Stimulated activated CD4-positive, alpha-beta T cell treated with anti-CD3 and anti-CD28 coated beads, Interleukin-2, amount 100 ng/mL, for 24 hours (primary cell): Measurements from ENCODE around the gene SORBS1.
"Not testable (repeated sequence)": the region's sequence is repeated elsewhere in the genome, so short reads cannot be mapped to it uniquely, and the experiment has no call there.

Experiments
- DNase-seq, 2 donors: peaks; one replicate each; pipeline ENCODE4 v3.0.0-alpha.2; 2020

Gene SORBS1

GRCh38 chr10:95480102-95480900 lies 80.9 kb downstream of the SORBS1 start:
- no peak for DNase-seq

- DNase-seq: no peak
Measured at GRCh38 chr10:95478935-95479334, 82.2 kb downstream of the SORBS1 start.

DNA sequence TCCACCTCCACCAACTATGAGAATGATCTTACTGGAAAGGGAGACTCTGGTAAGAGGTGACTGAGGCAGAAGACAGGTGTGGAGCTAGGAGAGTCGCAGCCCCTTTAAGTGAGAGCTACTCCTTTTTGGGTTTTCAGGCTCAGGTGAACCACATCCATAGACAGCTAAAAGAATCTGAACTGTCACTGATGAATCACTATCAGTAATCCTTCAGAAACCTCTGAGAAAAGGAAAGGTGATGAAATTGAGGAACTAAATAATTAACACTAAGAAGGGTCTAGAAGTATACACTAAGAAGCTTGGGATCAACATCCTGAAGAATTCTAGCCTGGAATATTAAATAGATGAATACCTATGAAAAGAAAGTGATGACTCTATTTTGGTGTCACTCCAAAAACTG lies 83.0 kb downstream of the SORBS1 start:
- DNase-seq: no peak

DNA sequence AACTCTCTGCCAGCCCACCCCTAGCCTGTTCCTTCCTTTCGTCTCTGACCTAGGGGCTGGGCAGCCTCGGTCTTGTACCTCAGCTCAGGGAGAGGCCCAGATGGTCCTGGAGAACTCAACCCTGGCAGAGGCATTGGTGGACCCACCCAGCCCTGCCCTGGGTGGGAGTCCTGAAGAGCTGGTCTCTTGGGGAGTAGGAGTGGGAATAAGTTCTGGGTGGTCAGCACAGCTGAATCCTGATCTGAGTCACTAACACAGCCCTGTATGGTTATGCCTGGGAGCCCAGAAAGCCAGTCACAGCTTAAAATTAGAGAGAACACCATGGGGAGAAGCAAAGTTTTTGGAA lies 84.0 kb downstream of the SORBS1 start:
- no peak for DNase-seq

GRCh38 chr10:95476469-95477174 lies 84.5 kb downstream of the SORBS1 start:
- DNase-seq: no peak

GRCh38 chr10:95475827-95476468 lies 85.2 kb downstream of the SORBS1 start:
- no peak for DNase-seq

DNA sequence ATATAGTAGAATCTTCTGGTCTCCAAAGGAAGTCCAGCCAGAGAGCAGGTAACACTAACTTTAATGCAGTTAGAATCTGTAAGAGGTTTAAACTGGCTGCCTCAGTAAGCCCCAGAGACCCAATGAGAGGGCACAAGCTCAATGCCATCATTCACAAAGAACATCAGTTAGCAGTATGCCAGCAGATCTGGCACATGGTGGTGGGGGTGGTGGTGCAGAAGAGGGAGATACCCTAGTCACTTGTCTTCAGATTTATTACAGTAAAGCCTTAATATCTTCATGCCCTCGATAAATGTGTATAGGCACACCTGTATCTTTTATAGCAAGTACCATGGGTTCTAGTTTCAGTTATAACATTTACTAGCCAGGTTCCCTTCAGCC lies 86.2 kb downstream of the SORBS1 start:
- DNase-seq: no peak

GRCh38 chr10:95474228-95475002 lies 86.8 kb downstream of the SORBS1 start:
- DNase-seq: no peak

GRCh38 chr10:95472304-95473088 lies 88.7 kb downstream of the SORBS1 start:
- no peak for DNase-seq

GRCh38 chr10:95469676-95470075 lies 91.5 kb downstream of the SORBS1 start:
- DNase-seq: no peak

DNA sequence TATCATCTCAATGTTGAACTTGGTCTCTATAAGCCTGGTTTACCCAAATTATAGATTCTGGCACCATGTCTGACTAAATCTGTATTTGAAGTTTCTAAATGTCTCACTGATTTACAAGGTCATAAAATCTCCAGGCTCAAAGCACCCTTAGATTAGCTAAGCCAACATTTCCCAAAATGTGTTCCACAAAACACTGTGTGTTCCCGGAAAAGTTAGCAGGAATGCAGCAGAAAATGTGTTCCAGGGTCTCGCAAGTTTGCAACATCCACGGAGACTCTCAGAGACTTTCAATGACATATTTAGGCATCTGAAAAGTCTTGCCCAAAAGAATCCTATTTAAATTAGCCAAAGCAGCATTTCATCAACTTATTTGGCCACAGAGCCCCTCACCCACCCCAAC lies 91.9 kb downstream of the SORBS1 start:
- DNase-seq: no peak

DNA sequence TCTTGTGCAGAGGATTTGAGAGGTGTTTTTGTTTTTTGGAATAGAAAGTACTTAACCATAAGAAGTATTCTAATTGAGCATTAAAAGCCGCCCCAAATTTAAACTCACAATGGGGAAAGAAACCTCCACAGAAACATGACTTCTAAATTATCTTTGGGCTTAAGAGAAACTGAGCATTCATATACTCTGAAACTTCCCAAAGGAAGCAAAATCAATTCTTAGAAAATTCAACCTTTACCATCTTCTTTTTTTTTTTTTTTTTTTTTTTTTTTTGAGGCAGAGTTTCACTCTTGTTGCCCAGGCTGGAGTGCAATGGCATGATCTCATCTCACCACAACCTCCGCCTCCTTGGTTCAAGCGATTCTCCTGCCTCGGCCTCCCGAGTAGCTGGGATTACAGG lies 93.5 kb downstream of the SORBS1 start:
- not testable (repeated sequence) for DNase-seq

DNA sequence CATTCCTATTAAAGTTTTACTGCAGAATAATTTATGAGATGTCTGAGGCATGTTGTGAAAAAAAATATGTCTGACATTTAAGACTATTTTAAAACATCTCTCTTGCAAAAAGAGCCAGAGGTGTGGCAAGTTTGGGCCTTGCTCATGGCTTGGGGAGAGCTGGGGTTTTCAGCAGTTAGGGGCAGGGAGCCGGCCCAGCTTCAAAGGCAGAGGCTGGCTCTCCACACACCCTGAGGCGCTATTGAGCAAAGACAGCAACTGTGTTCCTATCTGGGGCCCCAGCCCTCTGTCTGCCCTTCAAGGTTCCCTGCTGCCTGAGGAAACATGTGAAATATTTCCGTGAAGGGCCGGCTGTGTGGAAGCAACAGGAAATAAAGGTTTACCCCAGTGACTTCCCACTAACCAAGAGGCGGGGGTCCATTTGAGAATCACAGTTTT lies 94.0 kb downstream of the SORBS1 start:
- no peak for DNase-seq

DNA sequence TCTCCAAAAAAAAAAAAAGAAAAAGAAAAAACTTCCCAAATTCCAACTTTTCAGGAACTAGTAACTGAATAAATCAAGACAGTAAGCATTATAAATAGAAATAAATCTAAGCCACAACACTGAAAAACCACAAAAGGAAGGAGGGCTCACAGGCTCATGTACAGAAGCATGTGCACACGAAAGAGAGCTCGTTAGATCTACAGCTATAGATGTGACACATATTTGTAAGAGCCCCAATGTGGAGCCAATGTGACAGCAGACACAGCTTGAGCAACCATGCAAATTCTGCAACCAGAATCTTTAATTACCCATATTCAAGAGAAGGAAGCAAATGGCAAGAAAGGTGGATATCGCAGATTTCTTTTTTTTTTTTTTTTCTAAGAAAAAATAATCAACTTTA lies 94.7 kb downstream of the SORBS1 start:
- DNase-seq: no peak

DNA sequence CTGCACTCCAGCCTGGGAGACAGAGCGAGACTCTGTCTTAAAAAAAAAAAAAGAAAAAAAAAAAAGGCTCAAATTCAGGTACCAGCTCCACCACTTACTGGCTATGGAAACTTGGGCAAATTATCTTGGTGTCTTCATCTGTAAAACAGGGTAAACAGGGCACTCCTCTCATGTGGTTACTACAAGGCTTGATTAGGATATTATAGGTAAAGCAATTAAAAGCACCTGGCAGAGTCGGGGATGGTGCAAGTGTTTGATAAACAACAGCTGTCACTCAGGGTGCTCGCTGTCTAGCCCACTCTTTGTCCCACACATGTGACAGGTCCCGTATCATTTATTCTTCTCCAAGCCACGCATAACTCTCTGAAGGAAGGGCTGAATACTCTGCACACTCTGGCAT lies 96.9 kb downstream of the SORBS1 start:
- DNase-seq: no peak

DNA sequence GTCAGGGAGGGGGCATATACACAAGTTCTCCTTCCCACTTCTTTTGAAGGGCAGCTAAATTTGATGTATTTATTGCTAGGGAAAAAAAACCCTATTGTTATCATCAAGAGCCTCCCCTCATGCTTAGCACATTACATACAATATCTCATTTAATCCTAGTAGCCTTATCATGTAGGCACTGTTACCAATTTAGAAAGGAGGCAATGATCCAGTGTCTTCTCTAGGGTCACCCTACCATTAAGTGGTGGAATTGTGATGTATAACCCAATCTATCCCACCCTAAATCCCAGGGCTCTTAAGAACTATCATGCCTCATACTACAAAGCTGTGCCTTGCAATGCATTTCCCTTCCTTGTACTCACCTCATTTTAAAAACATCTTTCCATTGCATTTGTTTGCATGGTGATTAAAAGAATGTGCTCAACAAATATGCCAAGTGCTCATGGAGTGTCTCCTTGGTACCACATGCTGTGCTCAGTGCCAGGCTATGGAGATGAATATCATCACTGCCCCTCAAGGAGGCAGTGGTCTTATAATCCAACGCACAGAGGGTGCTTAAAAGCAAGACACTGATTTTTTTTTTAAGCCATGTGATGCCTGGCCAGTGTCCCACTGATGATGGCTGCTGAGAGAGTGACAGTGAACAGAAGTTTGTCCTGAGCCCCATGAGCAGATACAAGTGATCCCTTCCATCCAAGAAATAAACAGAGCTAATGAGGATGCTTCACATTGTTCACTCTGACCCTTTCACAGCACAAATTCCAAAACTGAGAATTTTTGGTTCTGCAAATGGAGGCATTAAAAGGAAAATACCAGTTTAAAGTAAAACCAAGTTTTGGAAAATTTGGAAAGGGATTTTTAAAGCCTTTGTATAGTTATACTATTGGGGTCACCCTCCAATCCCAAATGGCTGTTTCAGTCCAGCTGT lies 98.2 kb downstream of the SORBS1 start:
- no peak for DNase-seq

DNA sequence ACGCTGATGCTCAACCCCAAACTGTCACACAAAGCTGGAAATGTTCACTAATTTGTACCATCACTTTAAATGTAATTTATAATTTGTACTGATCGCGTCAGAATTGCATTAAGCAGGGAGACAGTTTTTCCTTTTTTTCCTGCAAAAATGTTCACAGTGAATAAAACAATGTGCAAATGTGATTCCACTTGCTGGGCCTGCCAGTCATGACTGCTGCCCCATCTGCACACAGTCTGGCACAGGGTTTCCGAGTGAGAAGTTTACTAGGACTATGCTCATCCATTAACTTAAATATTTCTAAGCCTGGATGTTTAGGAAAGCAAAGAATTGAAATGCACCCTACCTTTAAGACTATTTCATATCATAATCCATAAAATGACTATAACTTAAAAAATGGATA lies 99.6 kb downstream of the SORBS1 start:
- DNase-seq: no peak

DNA sequence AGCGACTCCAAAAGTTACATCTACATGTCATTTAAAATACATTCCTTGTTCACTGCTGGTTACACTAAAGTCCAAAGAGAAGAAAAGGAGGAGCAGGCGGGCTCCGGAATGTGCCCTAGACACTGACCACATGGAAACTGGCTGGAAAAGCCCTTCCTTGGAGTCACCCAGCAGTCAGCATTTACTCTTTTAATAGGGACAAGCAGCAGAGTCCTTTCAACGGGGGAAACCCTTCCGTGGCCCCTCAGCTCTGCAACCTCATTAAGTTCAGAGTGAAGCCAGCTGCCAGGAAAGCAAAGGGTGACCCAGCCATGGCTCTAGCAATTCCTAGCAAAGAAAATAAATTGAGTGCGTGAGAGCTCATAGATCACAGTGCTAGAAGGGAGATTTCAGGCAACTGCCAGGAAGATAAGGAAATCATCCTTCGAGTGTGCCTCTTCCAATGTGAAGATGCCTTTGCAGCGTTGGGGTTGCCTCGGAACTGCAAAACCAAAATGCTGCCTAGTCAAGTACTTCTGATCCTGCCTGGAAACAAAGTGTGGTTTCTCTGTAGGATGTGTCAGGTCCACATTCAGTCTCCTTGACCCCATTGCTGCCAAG lies 101.6 kb downstream of the SORBS1 start:
- DNase-seq: no peak

DNA sequence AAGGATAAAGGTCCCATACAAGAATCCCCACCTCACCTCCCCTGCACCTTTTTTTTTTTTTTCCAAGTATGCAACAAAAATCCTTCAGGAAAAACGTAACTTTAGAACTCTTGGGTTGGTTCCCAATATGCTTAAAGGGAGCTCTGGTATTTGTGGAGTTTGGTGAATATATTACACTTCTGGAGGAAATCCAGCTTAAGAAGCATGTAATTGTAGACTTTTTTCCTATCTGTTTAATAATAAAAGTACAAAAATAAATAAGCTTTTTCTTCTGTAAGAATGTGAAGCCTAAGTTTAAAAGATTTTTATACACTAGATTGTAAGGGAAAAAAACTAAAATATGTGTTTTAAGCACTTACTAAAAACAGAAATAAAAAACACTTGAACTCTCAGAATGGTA lies 102.3 kb downstream of the SORBS1 start:
- DNase-seq: no peak

GRCh38 chr10:95458014-95458413 lies 103.2 kb downstream of the SORBS1 start:
- DNase-seq: no peak

- DNase-seq: no peak
Measured at GRCh38 chr10:95457319-95457886, 103.8 kb downstream of the SORBS1 start.
